Neuronal stem cell (in vitro differentiated cells): Measurements from ENCODE around the gene MOK.
A peak's percentile ranks its signal among the peaks of the same experiment; 100 is the strongest.

ENCODE experiments used
- DNase-seq: peaks from one replicate; pipeline ENCODE4 v3.0.0-alpha.2; 2013; ENCODE audit warnings: low spot score
- H2AFZ ChIP-seq: one replicate; pipeline ENCODE4 v1.6.1; 2013; ENCODE audit warnings: mild to moderate bottlenecking, low read length, inconsistent platforms
- H2AK5ac ChIP-seq: 2 replicates; pipeline ENCODE4 v1.6.1; 2013; ENCODE audit warnings: low read depth, mild to moderate bottlenecking, inconsistent platforms, low read length, moderate library complexity, mixed read lengths
- H2BK120ac ChIP-seq: 2 replicates; pipeline ENCODE4 v1.6.1; 2013; ENCODE audit warnings: low read depth, mild to moderate bottlenecking, inconsistent platforms, low read length, moderate library complexity, mixed read lengths
- H2BK12ac ChIP-seq: one replicate; pipeline ENCODE4 v1.6.1; 2013; ENCODE audit warnings: low read length, inconsistent platforms
- H2BK15ac ChIP-seq: 2 replicates; pipeline ENCODE4 v1.6.1; 2013; ENCODE audit warnings: mild to moderate bottlenecking, low read length, inconsistent platforms, mixed read lengths
- H2BK5ac ChIP-seq: one replicate; pipeline ENCODE4 v1.6.1; 2013; ENCODE audit warnings: inconsistent platforms, mild to moderate bottlenecking, low read length, moderate library complexity
- H3K14ac ChIP-seq: one replicate; pipeline ENCODE4 v1.6.1; 2013; ENCODE audit warnings: low read length, inconsistent platforms
- H3K18ac ChIP-seq: 2 replicates; pipeline ENCODE4 v1.6.1; 2013; ENCODE audit warnings: low read length, inconsistent platforms
- H3K23ac ChIP-seq: 2 replicates; pipeline ENCODE4 v1.6.1; 2013; ENCODE audit warnings: low read depth, mild to moderate bottlenecking, mixed read lengths, low read length, inconsistent platforms; ENCODE audit not compliant: poor library complexity
- H3K27ac ChIP-seq: replicated peaks from 3 replicates; pipeline ENCODE4 v1.5.1; 2013; ENCODE audit warnings: low read length, inconsistent platforms
- H3K27me3 ChIP-seq, 3 experiments: 2 replicates each; pipeline ENCODE4 v1.6.1; 2013; ENCODE audit warnings: low read length in 3 of 3, mild to moderate bottlenecking in 2 of 3, inconsistent platforms in 1 of 3, low read depth in 1 of 3, mixed read lengths in 1 of 3, moderate library complexity in 1 of 3; ENCODE audit not compliant: control insufficient read depth in 3 of 3, insufficient read depth in 3 of 3
- H3K36me3 ChIP-seq, 2 donors: replicated peaks in 1 of 2; 2 replicates each; pipeline ENCODE4 v1.6.1; 2013; ENCODE audit warnings: low read length in 2 of 2; ENCODE audit not compliant: control insufficient read depth in 2 of 2, insufficient read depth in 2 of 2
- H3K4ac ChIP-seq: 2 replicates; pipeline ENCODE4 v1.6.1; 2013; ENCODE audit warnings: inconsistent platforms, mild to moderate bottlenecking, low read length, moderate library complexity
- H3K4me1 ChIP-seq, 2 donors: 1 replicate in 1 of 2; 2 replicates in 1 of 2; pipeline ENCODE4 v1.6.1; 2013; ENCODE audit warnings: low read length in 2 of 2, low read depth in 1 of 2; ENCODE audit not compliant: control insufficient read depth in 2 of 2, insufficient read depth in 1 of 2
- H3K4me2 ChIP-seq: one replicate; pipeline ENCODE4 v1.6.1; 2013; ENCODE audit warnings: mild to moderate bottlenecking, low read length, inconsistent platforms; ENCODE audit not compliant: insufficient read depth, poor library complexity, severe bottlenecking
- H3K4me3 ChIP-seq, 2 donors: 2 replicates each; pipeline ENCODE4 v1.5.1; 2013; ENCODE audit warnings: low read length in 2 of 2, mild to moderate bottlenecking in 2 of 2, inconsistent platforms in 1 of 2, moderate library complexity in 1 of 2
- H3K79me1 ChIP-seq: one replicate; pipeline ENCODE4 v1.6.1; 2013; ENCODE audit warnings: low read depth, mild to moderate bottlenecking, inconsistent platforms, low read length, moderate library complexity
- H3K9ac ChIP-seq: one replicate; pipeline ENCODE4 v1.6.1; 2013; ENCODE audit warnings: mild to moderate bottlenecking, low read depth, low read length, inconsistent platforms; ENCODE audit not compliant: poor library complexity
- H3K9me3 ChIP-seq, 2 donors: replicated peaks in 1 of 2; 2 replicates each; pipeline versions ENCODE3 to v1.6.1; 2013; ENCODE audit warnings: low read length in 2 of 2, mild to moderate bottlenecking in 2 of 2, inconsistent platforms in 1 of 2, low read depth in 1 of 2, mixed read lengths in 1 of 2, moderate library complexity in 1 of 2; ENCODE audit not compliant: control insufficient read depth in 2 of 2, insufficient read depth in 1 of 2
- H4K8ac ChIP-seq: one replicate; pipeline ENCODE4 v1.6.1; 2013; ENCODE audit warnings: low read depth, mild to moderate bottlenecking, inconsistent platforms, low read length, moderate library complexity
- H4K91ac ChIP-seq: one replicate; pipeline ENCODE4 v1.6.1; 2013; ENCODE audit warnings: low read length, low read depth, mild to moderate bottlenecking, inconsistent platforms; ENCODE audit not compliant: poor library complexity
- WGBS, 2 donors: extraction: QIAGEN DNeasy Blood & Tissue Kit; methylation state at CpG; one replicate each; pipeline ENCODE4 v1.1.7; 2013; ENCODE audit warnings: missing lambda C conversion rate in 2 of 2, mixed read lengths in 1 of 2; ENCODE audit not compliant: insufficient read length in 2 of 2, insufficient replicate concordance in 1 of 2; ENCODE audit errors: extremely low coverage in 2 of 2; 5-methylcytosine and 5-hydroxymethylcytosine counted together

Gene MOK

DNA sequence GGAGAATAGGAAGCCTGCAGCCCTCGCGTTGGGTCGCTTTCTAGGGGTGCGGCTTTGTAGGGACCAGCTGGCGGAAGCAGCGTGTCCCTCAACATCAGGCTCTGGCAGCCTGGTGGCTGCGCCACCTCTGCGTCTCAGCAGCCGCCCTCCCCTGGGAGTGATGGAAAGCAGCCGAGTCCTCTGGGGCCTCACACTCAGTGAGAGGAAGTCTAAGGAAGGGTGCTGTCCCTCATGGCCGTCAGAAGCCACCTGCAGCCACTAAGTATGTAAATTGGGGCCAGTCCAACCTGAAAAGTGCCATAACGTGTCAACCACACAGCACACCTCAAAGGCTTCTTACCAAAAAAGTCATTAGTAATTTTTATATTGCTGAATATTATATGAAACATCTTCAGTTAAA lies 84.9 kb downstream of the MOK start:
- no peak overlapping the region for H2AK5ac ChIP-seq
- H2BK12ac ChIP-seq, result no peak overlapping the region
- no peak overlapping the region for H3K4me2 ChIP-seq
- H3K36me3 ChIP-seq, result peaks cover 8 to 18% of the 10 kb centered on the region in 2 donors
- peaks cover 0 to 5% of the 10 kb centered on the region in 2 donors for H3K9me3 ChIP-seq
- no peak overlapping the region for H3K4ac ChIP-seq
- peaks cover 11 to 17% of the 10 kb centered on the region in 2 donors for H3K4me1 ChIP-seq
- H3K18ac ChIP-seq, result no peak overlapping the region
- no peak overlapping the region for H2BK5ac ChIP-seq
- H3K79me1 ChIP-seq, result no peaks in the 10 kb centered on the region
- no peak overlapping the region for H2AFZ ChIP-seq
- H3K9ac ChIP-seq, result no peak overlapping the region
- no peak overlapping the region for H3K14ac ChIP-seq
- no peaks in the 10 kb centered on the region for H3K27me3 ChIP-seq
- H4K8ac ChIP-seq, result no peak overlapping the region
- no peak overlapping the region for H2BK120ac ChIP-seq
- DNase-seq, result no peak
- no peak overlapping the region for H2BK15ac ChIP-seq
- no peak overlapping the region for H3K4me3 ChIP-seq
- H4K91ac ChIP-seq, result no peak overlapping the region
- H3K23ac ChIP-seq, result no peak overlapping the region
- WGBS, 2 donors, result no CpG with 5 or more reads among the region's 12 CpGs
- H3K27ac ChIP-seq, result no peak overlapping the region

DNA sequence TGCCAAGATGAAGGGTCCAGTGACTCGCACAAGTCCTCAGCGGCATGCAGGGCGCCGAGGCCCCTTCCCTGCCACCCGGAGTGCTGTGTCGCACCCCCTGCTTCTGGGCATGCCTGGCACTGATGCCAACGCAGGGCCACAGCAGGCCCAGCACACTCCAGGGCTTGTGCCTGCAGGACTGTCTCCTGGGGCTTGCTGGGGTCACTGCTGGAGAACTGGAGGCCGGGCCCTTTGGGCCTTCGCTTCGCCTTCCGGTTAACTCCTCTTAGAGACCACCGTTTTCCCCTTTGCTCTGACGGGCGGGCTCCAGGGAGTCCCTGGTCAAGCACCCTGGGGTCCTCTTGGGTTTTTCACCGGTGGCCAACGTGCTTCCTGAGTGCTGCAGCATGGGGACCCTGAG lies 85.6 kb downstream of the MOK start:
- Histone ChIP-seq H2BK15ac (no peak overlapping the region), H3K23ac (peak overlapping the region; percentile 90), H2AK5ac (no peak overlapping the region), H4K91ac (no peak overlapping the region), H3K36me3 (peaks cover 8 to 12% of the 10 kb centered on the region in 2 donors), H3K4me1 (peaks cover 11 to 22% of the 10 kb centered on the region in 2 donors), H3K14ac (no peak overlapping the region), H2BK5ac (no peak overlapping the region), H3K4me2 (no peak overlapping the region), H2BK120ac (no peak overlapping the region), H3K9me3 (no peaks in the 10 kb centered on the region), H2AFZ (no peak overlapping the region), H3K79me1 (no peaks in the 10 kb centered on the region), H2BK12ac (no peak overlapping the region), H3K27me3 (no peaks in the 10 kb centered on the region), H3K9ac (peak overlapping the region; percentile 27), H3K4ac (no peak overlapping the region), H3K27ac (no peak overlapping the region), H4K8ac (no peak overlapping the region), H3K4me3 (no peak overlapping the region), H3K18ac (no peak overlapping the region)
- no peak for DNase-seq
- WGBS, 2 donors, result no CpG with 5 or more reads among the region's 16 CpGs

DNA sequence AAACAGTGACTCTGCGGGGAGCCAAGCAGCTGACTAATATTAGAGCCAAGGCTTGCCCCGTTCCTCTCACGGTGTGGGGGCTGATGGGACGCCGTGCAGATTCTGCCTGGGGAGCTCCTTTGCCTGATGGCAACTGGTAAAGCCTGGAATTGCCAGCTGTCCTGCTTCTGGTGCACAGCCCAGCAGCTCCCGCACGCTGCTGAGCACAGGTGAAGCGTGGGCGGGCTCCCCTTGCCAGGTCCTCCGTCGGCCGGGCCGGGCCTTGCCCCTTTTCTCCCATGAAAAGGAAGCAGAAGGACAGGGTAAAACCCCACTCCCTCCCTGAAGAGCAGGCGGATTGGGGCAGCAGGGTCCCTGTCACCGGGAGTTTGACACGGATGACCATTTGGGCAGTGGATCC lies 86.3 kb downstream of the MOK start:
- no peak overlapping the region for H2AFZ ChIP-seq
- H3K36me3 ChIP-seq, result peaks cover 7 to 9% of the 10 kb centered on the region in 2 donors
- H3K4ac ChIP-seq, result no peak overlapping the region
- no peak overlapping the region for H4K91ac ChIP-seq
- peaks cover 11 to 22% of the 10 kb centered on the region in 2 donors for H3K4me1 ChIP-seq
- no peaks in the 10 kb centered on the region for H3K27me3 ChIP-seq
- no peak overlapping the region for H4K8ac ChIP-seq
- H3K14ac ChIP-seq, result no peak overlapping the region
- H3K23ac ChIP-seq, result no peak overlapping the region
- no peak overlapping the region for H3K18ac ChIP-seq
- no peak overlapping the region for H3K27ac ChIP-seq
- H2BK5ac ChIP-seq, result no peak overlapping the region
- H3K4me2 ChIP-seq, result no peak overlapping the region
- no peaks in the 10 kb centered on the region for H3K79me1 ChIP-seq
- no peak overlapping the region for H3K4me3 ChIP-seq
- H2BK15ac ChIP-seq, result no peak overlapping the region
- H3K9ac ChIP-seq, result no peak overlapping the region
- no CpG with 5 or more reads among the region's 16 CpGs for WGBS, 2 donors
- no peak overlapping the region for H2BK120ac ChIP-seq
- no peak overlapping the region for H2BK12ac ChIP-seq
- DNase-seq, result no peak
- no peaks in the 10 kb centered on the region for H3K9me3 ChIP-seq
- H2AK5ac ChIP-seq, result no peak overlapping the region

DNA sequence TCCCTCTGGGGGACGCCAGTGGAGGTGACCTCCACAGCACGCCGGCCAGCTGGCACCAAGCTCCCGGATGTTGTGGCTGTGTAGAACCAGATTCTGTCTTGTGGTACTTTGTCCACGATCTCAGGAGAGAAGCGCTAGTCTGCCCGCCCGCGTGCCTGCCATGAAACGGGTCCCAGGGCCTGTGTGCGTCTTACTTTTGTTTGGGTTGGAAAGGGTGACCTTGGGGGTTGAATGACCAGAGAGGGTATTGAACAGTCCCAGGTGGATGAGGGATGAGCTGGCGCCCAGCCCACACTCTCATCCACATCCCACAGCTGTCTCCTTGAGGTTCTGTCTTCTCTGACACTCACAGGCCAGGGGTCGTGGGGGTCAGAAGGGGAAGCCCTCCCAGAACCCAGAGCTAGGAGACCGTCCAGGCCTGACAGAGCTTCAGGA lies 87.0 kb downstream of the MOK start:
- H3K27me3 ChIP-seq, result no peaks in the 10 kb centered on the region
- no peak overlapping the region for H2BK15ac ChIP-seq
- H3K18ac ChIP-seq, result no peak overlapping the region
- no peak for DNase-seq
- no peak overlapping the region for H3K14ac ChIP-seq
- H4K91ac ChIP-seq, result no peak overlapping the region
- no peak overlapping the region for H2AFZ ChIP-seq
- H3K4me2 ChIP-seq, result no peak overlapping the region
- H2BK120ac ChIP-seq, result no peak overlapping the region
- no peak overlapping the region for H4K8ac ChIP-seq
- no peak overlapping the region for H2BK5ac ChIP-seq
- H3K9ac ChIP-seq, result no peak overlapping the region
- no peak overlapping the region for H2AK5ac ChIP-seq
- H3K36me3 ChIP-seq, result peaks cover 3 to 5% of the 10 kb centered on the region in 2 donors
- no peaks in the 10 kb centered on the region for H3K9me3 ChIP-seq
- H3K23ac ChIP-seq, result no peak overlapping the region
- H3K79me1 ChIP-seq, result no peaks in the 10 kb centered on the region
- H3K4me3 ChIP-seq, result no peak overlapping the region
- WGBS, 2 donors, result no CpG with 5 or more reads among the region's 14 CpGs
- no peak overlapping the region for H2BK12ac ChIP-seq
- H3K27ac ChIP-seq, result no peak overlapping the region
- H3K4ac ChIP-seq, result no peak overlapping the region
- H3K4me1 ChIP-seq, result peaks cover 11 to 22% of the 10 kb centered on the region in 2 donors
